IgD-negative memory B cell (primary cell): Measurements from ENCODE around the gene MRFAP1L1. TPM values are rescaled to one million over a fixed set of nuclear protein-coding genes. Genes with fewer than 3 reads are reported as not detected.

Source experiments
- H3K27ac Mint-ChIP-seq, 3 donors: one replicate each; pipeline ENCODE4 v1.8.0; 2020 to 2022; ENCODE audit warnings: mild to moderate bottlenecking in 3 of 3, mixed read lengths in 3 of 3, moderate library complexity in 1 of 3
- H3K27me3 Mint-ChIP-seq: one replicate; pipeline ENCODE4 v1.8.0; 2021; ENCODE audit warnings: mixed read lengths
- H3K36me3 Mint-ChIP-seq: one replicate; pipeline ENCODE4 v1.8.0; 2020; ENCODE audit warnings: mild to moderate bottlenecking, mixed read lengths
- H3K4me1 Mint-ChIP-seq, 3 donors: one replicate each; pipeline ENCODE4 v1.8.0; 2020 to 2022; ENCODE audit warnings: mixed read lengths in 3 of 3, mild to moderate bottlenecking in 1 of 3
- H3K4me3 Mint-ChIP-seq, 4 donors: one replicate each; pipeline ENCODE4 v1.8.0; 2020 to 2022; ENCODE audit warnings: mild to moderate bottlenecking in 4 of 4, mixed read lengths in 4 of 4, moderate library complexity in 3 of 4
- H3K9me3 Mint-ChIP-seq, 3 donors: one replicate each; pipeline ENCODE4 v1.8.0; 2020 to 2021; ENCODE audit warnings: mixed read lengths in 3 of 3, mild to moderate bottlenecking in 1 of 3
- polyA plus RNA-seq: library from polyadenylated mRNA; unstranded; fragments of 300-500 nt; fragmentation: Illumina TruSeq; gene quantifications from one replicate; pipeline ENCODE4 v1.2.3, GENCODE V29; 2021

The MRFAP1L1 gene
- polyA plus RNA-seq, 1 donor from 2014 or later = 69.2 TPM

DNA sequence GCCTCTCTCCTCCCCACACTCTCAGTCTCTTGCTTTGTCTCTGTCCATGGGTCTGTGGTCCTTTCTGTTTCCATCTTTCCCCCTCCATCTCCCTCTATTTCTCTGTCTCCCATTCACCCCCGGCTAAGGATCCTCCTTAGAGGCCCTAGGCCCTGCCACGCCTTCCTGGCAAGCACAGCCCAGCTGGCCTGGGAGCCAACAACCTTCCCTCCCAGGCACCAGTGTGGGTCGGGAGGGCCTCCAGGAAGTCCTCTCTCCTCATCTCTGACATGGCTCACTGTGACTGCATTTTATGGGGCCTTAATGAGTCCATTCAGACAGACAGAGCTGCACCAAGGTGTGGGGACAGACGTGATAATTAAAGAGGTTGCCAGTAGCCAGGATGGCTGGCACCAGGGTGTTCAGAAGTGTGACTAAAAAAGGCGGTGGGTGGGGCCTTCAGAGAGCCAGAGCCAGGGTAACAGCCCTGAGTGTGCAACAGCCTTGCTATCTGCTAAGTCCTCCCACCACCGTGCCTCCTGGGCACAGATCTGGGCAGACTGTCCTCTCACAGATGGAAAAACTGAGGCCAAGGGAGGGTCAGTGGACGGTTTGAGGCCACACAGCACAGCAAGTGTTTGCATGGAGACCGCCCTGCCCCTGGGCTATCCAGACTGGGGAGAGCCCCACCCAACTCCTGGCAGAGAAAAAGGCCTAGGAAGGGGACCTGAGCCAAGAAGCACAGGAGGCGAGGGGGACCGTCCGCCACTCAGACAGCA is 37.8 kb upstream of the MRFAP1L1 start:
- Mint-ChIP-seq H3K36me3 (no peaks in the 10 kb centered on the region), H3K4me3 (no peak overlapping the region), H3K27ac (no peak overlapping the region), H3K27me3 (peaks cover 10% of the 10 kb centered on the region), H3K4me1 (peaks cover 0 to 12% (median 0%) of the 10 kb centered on the region in 3 donors), H3K9me3 (no peaks in the 10 kb centered on the region)

DNA sequence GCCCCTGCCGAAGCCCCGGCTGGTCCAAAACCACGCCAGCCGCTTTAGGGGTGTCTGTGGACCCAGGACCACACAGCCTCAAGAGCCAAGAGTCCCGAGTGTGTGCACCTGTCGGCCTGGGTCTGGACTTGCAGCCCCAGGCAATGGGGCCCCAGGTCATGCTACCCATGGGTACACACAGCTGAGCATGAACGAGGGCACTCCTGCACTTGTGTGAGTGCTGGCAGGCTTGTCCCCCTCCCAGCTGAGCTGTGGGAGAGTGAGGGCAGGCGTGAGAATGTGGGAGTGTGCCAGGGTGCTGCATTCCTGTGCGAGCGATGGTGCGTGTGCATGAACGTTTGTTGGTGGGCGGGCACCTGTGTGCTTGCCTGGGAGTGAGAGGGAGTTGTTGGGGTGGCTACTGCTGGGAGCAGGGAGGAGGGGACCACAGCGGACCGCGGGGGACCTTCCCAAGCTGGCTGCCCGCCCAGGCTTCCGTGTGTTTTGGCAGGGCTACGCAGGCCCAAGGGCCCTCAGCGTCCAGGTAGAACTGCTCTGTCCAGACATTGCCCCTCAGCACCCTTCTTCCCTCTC is 37.1 kb upstream of the MRFAP1L1 start:
- Mint-ChIP-seq H3K27me3 (peaks cover 9% of the 10 kb centered on the region), H3K4me1 (peaks cover 0 to 10% (median 0%) of the 10 kb centered on the region in 3 donors), H3K36me3 (no peaks in the 10 kb centered on the region), H3K9me3 (no peaks in the 10 kb centered on the region), H3K27ac (no peak overlapping the region), H3K4me3 (peak overlapping the region in 1 of 4 donors; percentile 43)

DNA sequence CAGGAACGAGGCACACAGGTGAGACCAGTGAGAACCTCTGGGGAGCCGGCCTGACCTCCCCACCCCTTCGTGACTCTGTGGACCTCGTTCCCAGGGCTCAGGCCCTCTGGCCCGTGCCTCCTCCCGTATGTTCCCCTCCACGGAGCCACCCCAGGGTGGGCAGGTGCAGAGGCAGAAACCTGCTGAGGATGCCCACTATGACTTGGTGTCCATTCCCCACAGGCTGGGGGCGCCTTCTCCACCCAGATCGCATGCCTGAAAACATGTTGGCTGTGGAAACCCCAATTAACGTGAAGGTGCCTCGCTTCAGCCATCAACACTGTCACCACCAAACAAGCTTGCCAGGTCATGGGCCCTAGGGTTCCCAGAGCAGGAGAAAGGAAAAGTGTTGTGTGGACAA is 33.3 kb upstream of the MRFAP1L1 start:
- H3K4me3 Mint-ChIP-seq = no peak overlapping the region
- peaks cover 0 to 1% (median 0%) of the 10 kb centered on the region in 3 donors for H3K9me3 Mint-ChIP-seq
- no peaks in the 10 kb centered on the region for H3K4me1 Mint-ChIP-seq
- H3K27ac Mint-ChIP-seq = no peak overlapping the region
- no peaks in the 10 kb centered on the region for H3K36me3 Mint-ChIP-seq
- H3K27me3 Mint-ChIP-seq = peaks cover 16% of the 10 kb centered on the region

DNA sequence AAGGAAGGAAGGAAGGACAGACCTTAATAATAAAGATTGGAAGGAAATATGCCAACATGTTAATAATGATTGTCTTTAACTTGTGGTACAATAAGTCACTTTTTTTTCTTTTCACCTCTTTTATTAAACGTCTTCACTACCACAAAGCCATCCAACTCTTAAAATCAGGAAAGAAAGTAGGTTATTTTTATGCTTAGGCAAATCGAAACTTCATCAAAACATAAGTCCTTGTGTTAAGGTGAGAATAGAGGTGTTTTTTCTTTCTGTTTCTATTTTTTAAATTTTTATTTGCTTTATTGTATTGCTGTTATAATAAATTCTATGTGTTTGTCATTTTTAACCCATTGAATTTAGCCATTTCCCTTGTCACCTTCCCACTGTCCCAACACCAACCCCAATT is 32.8 kb upstream of the MRFAP1L1 start:
- peaks cover 0 to 1% (median 0%) of the 10 kb centered on the region in 3 donors for H3K9me3 Mint-ChIP-seq
- no peak overlapping the region for H3K27ac Mint-ChIP-seq
- peaks cover 16% of the 10 kb centered on the region for H3K27me3 Mint-ChIP-seq
- H3K4me3 Mint-ChIP-seq = no peak overlapping the region
- H3K36me3 Mint-ChIP-seq = no peaks in the 10 kb centered on the region
- no peaks in the 10 kb centered on the region for H3K4me1 Mint-ChIP-seq

DNA sequence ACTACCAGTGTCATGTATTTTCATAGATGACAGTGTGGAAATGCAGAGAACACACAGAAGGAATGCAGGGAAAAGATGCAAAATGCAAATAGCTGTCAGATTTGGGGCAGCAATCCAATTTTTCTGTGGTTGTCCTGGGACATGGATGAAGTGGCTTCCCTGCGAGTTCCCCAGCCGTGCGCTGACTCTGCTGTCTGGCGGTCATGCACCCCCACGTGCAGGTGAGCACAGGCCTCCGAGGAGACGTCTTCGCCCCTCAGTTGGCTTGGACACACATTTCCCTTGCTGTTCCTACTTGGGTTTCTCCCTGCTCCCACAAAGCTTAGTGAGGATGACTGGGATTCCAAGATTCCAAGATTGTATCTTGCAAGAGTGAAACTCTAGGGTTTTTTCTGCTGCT is 30.7 kb upstream of the MRFAP1L1 start:
- Mint-ChIP-seq H3K27me3 (peaks cover 12% of the 10 kb centered on the region), H3K36me3 (no peaks in the 10 kb centered on the region), H3K4me1 (no peaks in the 10 kb centered on the region), H3K27ac (no peak overlapping the region), H3K4me3 (no peak overlapping the region), H3K9me3 (peaks cover 0 to 1% (median 0%) of the 10 kb centered on the region in 3 donors)

- peaks cover 11% of the 10 kb centered on the region for H3K27me3 Mint-ChIP-seq
- no peak overlapping the region for H3K27ac Mint-ChIP-seq
- peaks cover 0 to 1% (median 0%) of the 10 kb centered on the region in 3 donors for H3K9me3 Mint-ChIP-seq
- peak overlapping the region in 1 of 4 donors; percentile 47 for H3K4me3 Mint-ChIP-seq
- H3K4me1 Mint-ChIP-seq = no peaks in the 10 kb centered on the region
- H3K36me3 Mint-ChIP-seq = no peaks in the 10 kb centered on the region
Observed at GRCh38 chr4:6739920-6740319, 30.3 kb upstream of the MRFAP1L1 start.

DNA sequence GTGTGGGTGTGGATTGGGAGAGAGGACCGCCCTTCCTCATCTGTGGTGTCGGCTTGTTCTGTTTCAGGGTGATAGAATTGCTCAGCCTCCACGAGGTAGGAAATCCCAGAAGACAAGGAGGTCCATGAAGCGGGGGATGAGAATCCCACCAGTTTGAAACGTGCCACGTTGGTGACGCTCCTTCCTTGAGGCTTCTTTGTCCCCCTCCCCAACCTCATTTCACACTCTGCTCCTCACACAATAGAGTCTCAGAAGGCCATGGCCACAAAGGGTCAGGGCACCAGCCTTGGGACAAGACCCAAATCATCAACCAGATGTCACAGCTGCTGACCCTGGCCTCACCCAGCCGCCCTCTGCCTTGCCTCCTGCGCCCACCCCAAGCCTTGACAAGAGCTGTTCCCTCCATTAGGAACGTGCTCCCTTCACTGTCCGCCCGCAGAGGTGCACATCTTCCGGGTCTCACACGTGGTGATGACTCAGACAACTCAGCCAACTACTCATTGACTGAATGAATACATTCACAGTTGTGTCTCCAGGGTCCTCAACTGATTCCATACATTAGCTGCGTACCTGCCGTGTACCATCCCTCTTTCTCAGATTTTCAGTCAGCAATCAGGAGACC is 24.6 kb upstream of the MRFAP1L1 start:
- Mint-ChIP-seq H3K9me3 (no peaks in the 10 kb centered on the region), H3K27ac (no peak overlapping the region), H3K27me3 (peaks cover 19% of the 10 kb centered on the region), H3K36me3 (no peaks in the 10 kb centered on the region), H3K4me3 (no peak overlapping the region), H3K4me1 (no peaks in the 10 kb centered on the region)

GRCh38 chr4:6733358-6734164 is 23.9 kb upstream of the MRFAP1L1 start:
- no peaks in the 10 kb centered on the region for H3K4me1 Mint-ChIP-seq
- H3K27ac Mint-ChIP-seq = no peak overlapping the region
- peaks cover 15% of the 10 kb centered on the region for H3K27me3 Mint-ChIP-seq
- no peaks in the 10 kb centered on the region for H3K36me3 Mint-ChIP-seq
- H3K9me3 Mint-ChIP-seq = no peaks in the 10 kb centered on the region
- no peak overlapping the region for H3K4me3 Mint-ChIP-seq

DNA sequence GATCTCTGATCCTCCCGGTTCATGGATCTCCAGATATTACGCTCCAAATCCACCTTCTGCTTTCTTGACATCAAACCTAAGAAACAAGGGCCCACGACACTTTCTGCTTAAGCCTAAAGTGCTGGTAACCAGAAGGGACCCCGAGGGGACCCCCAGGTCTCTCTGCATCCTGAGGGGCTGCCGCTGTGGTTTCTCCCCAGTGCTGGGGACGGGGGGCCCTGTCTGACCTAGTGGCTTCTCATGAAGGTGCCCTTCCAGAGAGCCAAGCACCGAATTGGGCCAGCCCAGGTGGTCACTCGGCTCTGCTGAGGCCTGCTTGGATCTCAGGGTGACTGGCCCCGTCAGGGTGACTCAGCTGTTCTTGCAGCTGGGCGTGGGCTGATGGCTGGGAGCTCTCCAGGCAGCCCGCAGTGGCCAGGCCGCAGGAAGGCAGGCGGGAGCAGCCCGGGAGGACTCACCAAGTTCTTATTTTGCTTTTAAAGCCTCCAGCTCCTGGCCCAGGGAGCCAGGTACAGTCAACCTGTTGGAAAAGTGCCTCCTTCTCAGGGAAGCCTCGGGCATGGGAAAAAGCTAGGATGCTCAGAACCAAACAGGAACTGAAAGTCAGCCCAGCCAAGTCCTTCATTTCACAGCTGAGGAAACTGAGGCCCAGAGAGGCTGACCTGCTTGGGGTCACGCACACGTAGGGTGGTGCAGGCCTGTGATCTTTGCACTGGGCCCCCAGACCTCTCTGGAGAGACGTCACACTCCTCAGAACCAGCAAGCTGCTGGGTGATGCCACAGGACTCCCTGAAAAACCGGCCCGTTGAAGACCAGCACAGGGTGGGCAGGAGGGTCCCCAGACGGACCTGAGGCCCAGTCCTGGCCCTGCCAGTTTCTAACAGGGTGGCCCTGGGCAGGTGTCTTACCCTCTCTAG is 23.0 kb upstream of the MRFAP1L1 start:
- no peaks in the 10 kb centered on the region for H3K4me1 Mint-ChIP-seq
- no peaks in the 10 kb centered on the region for H3K9me3 Mint-ChIP-seq
- no peak overlapping the region for H3K27ac Mint-ChIP-seq
- no peak overlapping the region for H3K4me3 Mint-ChIP-seq
- peaks cover 15% of the 10 kb centered on the region for H3K27me3 Mint-ChIP-seq
- no peaks in the 10 kb centered on the region for H3K36me3 Mint-ChIP-seq

DNA sequence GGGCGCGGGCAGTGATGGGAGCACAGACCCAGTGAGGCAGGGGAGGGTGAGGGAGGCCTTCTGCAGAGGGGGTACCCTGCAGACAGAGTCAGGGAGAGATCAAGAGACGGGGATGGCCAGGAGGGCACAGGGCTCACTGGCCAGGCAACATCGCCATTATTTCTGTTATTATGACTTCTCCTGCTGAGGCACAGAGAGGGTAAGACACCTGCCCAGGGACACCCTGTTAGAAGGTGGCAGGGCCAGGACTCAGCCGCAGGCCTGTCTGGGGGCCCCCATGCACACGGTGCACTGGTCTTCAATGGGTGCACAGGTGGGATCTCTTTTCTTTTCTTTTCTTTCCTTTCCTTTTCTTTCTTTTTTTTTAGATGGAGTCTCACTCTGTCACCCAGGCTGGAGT is 22.1 kb upstream of the MRFAP1L1 start:
- H3K27me3 Mint-ChIP-seq = peaks cover 15% of the 10 kb centered on the region
- H3K27ac Mint-ChIP-seq = no peak overlapping the region
- H3K4me3 Mint-ChIP-seq = no peak overlapping the region
- no peaks in the 10 kb centered on the region for H3K4me1 Mint-ChIP-seq
- no peaks in the 10 kb centered on the region for H3K36me3 Mint-ChIP-seq
- no peaks in the 10 kb centered on the region for H3K9me3 Mint-ChIP-seq

- H3K9me3 Mint-ChIP-seq = no peaks in the 10 kb centered on the region
- H3K27ac Mint-ChIP-seq = no peak overlapping the region
- H3K36me3 Mint-ChIP-seq = no peaks in the 10 kb centered on the region
- H3K27me3 Mint-ChIP-seq = peaks cover 14% of the 10 kb centered on the region
- no peak overlapping the region for H3K4me3 Mint-ChIP-seq
- no peaks in the 10 kb centered on the region for H3K4me1 Mint-ChIP-seq
Observed at GRCh38 chr4:6731318-6731675, 21.6 kb upstream of the MRFAP1L1 start.

- Mint-ChIP-seq H3K4me3 (no peak overlapping the region), H3K27me3 (peaks cover 14% of the 10 kb centered on the region), H3K9me3 (no peaks in the 10 kb centered on the region), H3K36me3 (no peaks in the 10 kb centered on the region), H3K4me1 (no peaks in the 10 kb centered on the region), H3K27ac (no peak overlapping the region)
Observed at GRCh38 chr4:6730603-6731317, 21.1 kb upstream of the MRFAP1L1 start.

GRCh38 chr4:6728320-6729029 is 18.8 kb upstream of the MRFAP1L1 start:
- H3K27me3 Mint-ChIP-seq = peaks cover 4% of the 10 kb centered on the region
- H3K9me3 Mint-ChIP-seq = no peaks in the 10 kb centered on the region
- H3K4me3 Mint-ChIP-seq = no peak overlapping the region
- H3K27ac Mint-ChIP-seq = peak overlapping the region in 1 of 3 donors; percentile 86
- H3K4me1 Mint-ChIP-seq = no peaks in the 10 kb centered on the region
- no peaks in the 10 kb centered on the region for H3K36me3 Mint-ChIP-seq
